ENCODE measurements around the gene PLEKHO1. TPM values are rescaled to one million over a fixed set of nuclear protein-coding genes. Genes with fewer than 3 reads are reported as not detected.

The PLEKHO1 gene
- total RNA-seq, 1 experiment from 2014 or later = 27.0 TPM

DNA sequence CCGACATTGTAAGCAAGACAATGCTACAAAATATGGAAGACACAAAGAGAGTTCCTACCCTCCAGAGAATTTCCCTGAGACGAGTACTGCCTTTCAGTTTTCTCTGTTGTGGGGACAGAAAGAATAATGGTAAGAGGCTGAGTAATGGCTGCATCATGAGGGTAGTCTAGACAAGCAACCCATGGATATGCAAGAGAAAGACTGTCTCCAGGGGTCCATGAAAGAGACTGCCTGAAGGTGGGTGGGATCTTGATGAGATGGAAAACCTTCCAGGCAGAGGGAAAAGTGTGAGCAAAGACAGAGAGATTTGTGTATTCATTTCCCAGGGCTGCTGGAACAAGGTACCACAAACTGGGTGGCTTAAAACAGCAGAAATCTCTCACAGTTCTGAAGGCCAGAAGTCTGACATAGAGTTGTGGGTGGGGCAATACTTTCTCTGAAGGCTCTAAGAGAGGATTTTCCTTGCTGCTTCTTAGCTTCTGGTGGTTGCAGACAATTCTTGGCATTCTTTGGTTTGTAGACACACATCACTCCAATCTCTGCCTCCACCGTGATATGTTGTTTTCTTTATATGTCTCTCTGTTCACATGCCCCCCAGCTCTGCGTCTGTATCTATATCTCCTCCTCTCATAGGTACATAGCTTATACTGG is 44.8 kb downstream of the PLEKHO1 start:
- H3K4me3 Mint-ChIP-seq = no peak overlapping the region
- TF ChIP-seq, protein P1, sequence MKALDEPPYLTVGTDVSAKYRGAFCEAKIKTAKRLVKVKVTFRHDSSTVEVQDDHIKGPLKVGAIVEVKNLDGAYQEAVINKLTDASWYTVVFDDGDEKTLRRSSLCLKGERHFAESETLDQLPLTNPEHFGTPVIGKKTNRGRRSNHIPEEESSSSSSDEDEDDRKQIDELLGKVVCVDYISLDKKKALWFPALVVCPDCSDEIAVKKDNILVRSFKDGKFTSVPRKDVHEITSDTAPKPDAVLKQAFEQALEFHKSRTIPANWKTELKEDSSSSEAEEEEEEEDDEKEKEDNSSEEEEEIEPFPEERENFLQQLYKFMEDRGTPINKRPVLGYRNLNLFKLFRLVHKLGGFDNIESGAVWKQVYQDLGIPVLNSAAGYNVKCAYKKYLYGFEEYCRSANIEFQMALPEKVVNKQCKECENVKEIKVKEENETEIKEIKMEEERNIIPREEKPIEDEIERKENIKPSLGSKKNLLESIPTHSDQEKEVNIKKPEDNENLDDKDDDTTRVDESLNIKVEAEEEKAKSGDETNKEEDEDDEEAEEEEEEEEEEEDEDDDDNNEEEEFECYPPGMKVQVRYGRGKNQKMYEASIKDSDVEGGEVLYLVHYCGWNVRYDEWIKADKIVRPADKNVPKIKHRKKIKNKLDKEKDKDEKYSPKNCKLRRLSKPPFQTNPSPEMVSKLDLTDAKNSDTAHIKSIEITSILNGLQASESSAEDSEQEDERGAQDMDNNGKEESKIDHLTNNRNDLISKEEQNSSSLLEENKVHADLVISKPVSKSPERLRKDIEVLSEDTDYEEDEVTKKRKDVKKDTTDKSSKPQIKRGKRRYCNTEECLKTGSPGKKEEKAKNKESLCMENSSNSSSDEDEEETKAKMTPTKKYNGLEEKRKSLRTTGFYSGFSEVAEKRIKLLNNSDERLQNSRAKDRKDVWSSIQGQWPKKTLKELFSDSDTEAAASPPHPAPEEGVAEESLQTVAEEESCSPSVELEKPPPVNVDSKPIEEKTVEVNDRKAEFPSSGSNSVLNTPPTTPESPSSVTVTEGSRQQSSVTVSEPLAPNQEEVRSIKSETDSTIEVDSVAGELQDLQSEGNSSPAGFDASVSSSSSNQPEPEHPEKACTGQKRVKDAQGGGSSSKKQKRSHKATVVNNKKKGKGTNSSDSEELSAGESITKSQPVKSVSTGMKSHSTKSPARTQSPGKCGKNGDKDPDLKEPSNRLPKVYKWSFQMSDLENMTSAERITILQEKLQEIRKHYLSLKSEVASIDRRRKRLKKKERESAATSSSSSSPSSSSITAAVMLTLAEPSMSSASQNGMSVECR (CRISPR knock-in tag; IDR thresholded peaks at IDR 0.05; ENCODE audit: borderline replicate concordance) = no peak
- TF ChIP-seq, protein P2, sequence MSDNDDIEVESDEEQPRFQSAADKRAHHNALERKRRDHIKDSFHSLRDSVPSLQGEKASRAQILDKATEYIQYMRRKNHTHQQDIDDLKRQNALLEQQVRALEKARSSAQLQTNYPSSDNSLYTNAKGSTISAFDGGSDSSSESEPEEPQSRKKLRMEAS (CRISPR knock-in tag; IDR thresholded peaks at IDR 0.05) = no peak
- TF ChIP-seq, protein P3, sequence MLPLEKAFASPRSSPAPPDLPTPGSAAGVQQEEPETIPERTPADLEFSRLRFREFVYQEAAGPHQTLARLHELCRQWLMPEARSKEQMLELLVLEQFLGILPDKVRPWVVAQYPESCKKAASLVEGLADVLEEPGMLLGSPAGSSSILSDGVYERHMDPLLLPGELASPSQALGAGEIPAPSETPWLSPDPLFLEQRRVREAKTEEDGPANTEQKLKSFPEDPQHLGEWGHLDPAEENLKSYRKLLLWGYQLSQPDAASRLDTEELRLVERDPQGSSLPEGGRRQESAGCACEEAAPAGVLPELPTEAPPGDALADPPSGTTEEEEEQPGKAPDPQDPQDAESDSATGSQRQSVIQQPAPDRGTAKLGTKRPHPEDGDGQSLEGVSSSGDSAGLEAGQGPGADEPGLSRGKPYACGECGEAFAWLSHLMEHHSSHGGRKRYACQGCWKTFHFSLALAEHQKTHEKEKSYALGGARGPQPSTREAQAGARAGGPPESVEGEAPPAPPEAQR (CRISPR knock-in tag; IDR thresholded peaks at IDR 0.05) = no peak
- TF ChIP-seq FOXP1 (CRISPR knock-in tag; IDR thresholded peaks at IDR 0.05; ENCODE audit: borderline replicate concordance) (no peak), NFATC4 (CRISPR knock-in tag; IDR thresholded peaks at IDR 0.05) (no peak), ATF1 (CRISPR knock-in tag; IDR thresholded peaks at IDR 0.05) (no peak)
- TF ChIP-seq, protein P4, sequence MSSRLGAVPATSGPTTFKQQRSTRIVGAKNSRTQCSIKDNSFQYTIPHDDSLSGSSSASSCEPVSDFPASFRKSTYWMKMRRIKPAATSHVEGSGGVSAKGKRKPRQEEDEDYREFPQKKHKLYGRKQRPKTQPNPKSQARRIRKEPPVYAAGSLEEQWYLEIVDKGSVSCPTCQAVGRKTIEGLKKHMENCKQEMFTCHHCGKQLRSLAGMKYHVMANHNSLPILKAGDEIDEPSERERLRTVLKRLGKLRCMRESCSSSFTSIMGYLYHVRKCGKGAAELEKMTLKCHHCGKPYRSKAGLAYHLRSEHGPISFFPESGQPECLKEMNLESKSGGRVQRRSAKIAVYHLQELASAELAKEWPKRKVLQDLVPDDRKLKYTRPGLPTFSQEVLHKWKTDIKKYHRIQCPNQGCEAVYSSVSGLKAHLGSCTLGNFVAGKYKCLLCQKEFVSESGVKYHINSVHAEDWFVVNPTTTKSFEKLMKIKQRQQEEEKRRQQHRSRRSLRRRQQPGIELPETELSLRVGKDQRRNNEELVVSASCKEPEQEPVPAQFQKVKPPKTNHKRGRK (CRISPR knock-in tag; IDR thresholded peaks at IDR 0.05; ENCODE audit: borderline replicate concordance) = no peak
- peaks cover 7% of the 10 kb centered on the region for H3K4me1 Mint-ChIP-seq
- DNase-seq (ENCODE audit: low spot score) = no peak
- H3K27ac Mint-ChIP-seq = peak overlapping the region; percentile 22; the same call in 1 of the 2 replicates
- CTCF ChIA-PET = interaction anchor here (1.2 to 3.1 kb wide), 2 partner anchors 7 to 28 kb away, joined by 3 to 16 read pairs; no protein-coding TSS in a partner anchor
- peaks cover 9% of the 10 kb centered on the region; the same call in 1 of the 2 replicates for H3K36me3 Mint-ChIP-seq
- ATAC-seq = peak; percentile 61
- POLR2A ChIA-PET = no interaction called here
- no peaks in the 10 kb centered on the region for H3K27me3 Mint-ChIP-seq (ENCODE audit: low read depth)
- H3K9me3 Mint-ChIP-seq = peaks cover 23% of the 10 kb centered on the region

DNA sequence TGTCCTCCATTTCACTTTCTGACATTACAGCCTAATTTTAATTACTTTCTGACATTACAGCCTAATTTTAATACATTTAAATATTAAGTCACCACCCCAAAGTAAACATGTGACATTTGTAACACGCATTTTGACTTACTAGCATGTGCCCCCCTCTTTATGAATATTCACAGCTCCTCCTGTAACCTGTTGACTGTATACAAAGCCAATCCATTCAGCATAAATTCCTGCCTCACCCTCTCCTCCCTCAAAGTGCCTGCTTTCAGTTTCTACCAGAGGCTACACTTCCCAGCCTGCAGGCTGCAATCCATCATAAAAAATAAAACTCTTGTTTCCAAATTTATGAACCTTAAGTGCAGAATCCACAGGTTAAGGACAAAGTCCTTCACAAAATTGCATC is 46.7 kb downstream of the PLEKHO1 start:
- DNase-seq (ENCODE audit: low spot score) (no peak), ATAC-seq (no peak)
- H3K4me3 Mint-ChIP-seq = no peak overlapping the region
- peaks cover 17% of the 10 kb centered on the region for H3K9me3 Mint-ChIP-seq
- no peaks in the 10 kb centered on the region for H3K27me3 Mint-ChIP-seq (ENCODE audit: low read depth)
- H3K36me3 Mint-ChIP-seq = peaks cover 4% of the 10 kb centered on the region; the same call in 1 of the 2 replicates
- CTCF ChIA-PET = interaction anchor here (3.1 kb wide), 1 partner anchor 9 kb away, joined by 16 read pairs; no protein-coding TSS in a partner anchor
- no peak for TF ChIP-seq FOXP1 (CRISPR knock-in tag; IDR thresholded peaks at IDR 0.05; ENCODE audit: borderline replicate concordance)
- TF ChIP-seq, protein P4 (CRISPR knock-in tag; IDR thresholded peaks at IDR 0.05; ENCODE audit: borderline replicate concordance) = no peak
- no peak for TF ChIP-seq ESRRA (CRISPR knock-in tag; IDR thresholded peaks at IDR 0.05; ENCODE audit: borderline replicate concordance)
- TF ChIP-seq, protein P5, sequence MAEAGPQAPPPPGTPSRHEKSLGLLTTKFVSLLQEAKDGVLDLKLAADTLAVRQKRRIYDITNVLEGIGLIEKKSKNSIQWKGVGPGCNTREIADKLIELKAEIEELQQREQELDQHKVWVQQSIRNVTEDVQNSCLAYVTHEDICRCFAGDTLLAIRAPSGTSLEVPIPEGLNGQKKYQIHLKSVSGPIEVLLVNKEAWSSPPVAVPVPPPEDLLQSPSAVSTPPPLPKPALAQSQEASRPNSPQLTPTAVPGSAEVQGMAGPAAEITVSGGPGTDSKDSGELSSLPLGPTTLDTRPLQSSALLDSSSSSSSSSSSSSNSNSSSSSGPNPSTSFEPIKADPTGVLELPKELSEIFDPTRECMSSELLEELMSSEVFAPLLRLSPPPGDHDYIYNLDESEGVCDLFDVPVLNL (CRISPR knock-in tag; IDR thresholded peaks at IDR 0.05; ENCODE audit: borderline replicate concordance, low read depth) = no peak
- no peak for TF ChIP-seq FOXK1 (CRISPR knock-in tag; IDR thresholded peaks at IDR 0.05)
- TF ChIP-seq OVOL2 (CRISPR knock-in tag; IDR thresholded peaks at IDR 0.05; ENCODE audit: borderline replicate concordance) = no peak
- TF ChIP-seq HMGA2 (CRISPR knock-in tag; IDR thresholded peaks at IDR 0.05) = no peak
- POLR2A ChIA-PET = interaction anchor here (0.9 kb wide), 1 partner anchor 309 kb away, joined by 4 read pairs; a partner anchor contains a TSS
- no peak overlapping the region for H3K27ac Mint-ChIP-seq
- H3K4me1 Mint-ChIP-seq = peaks cover 7% of the 10 kb centered on the region
